T-helper 2 cell treated with Interferon-gamma antibody and Interleukin-4, amounts not matched to agents 5 μg/mL and 100 μg/mL, for 36 hours (primary cell): ENCODE data around the gene BRICD5.

Experiments used
- DNase-seq: peaks from one replicate; pipeline ENCODE4 v3.0.0; 2021; ENCODE audit warnings: low spot score
- H3K27ac Mint-ChIP-seq: one replicate; pipeline ENCODE4 v1.8.0; 2021; ENCODE audit warnings: mild to moderate bottlenecking, mixed read lengths
- H3K27me3 Mint-ChIP-seq: one replicate; pipeline ENCODE4 v1.8.0; 2021; ENCODE audit warnings: low read depth, mixed read lengths
- H3K36me3 Mint-ChIP-seq: one replicate; pipeline ENCODE4 v1.8.0; 2021; ENCODE audit warnings: low read depth, mixed read lengths
- H3K4me1 Mint-ChIP-seq: one replicate; pipeline ENCODE4 v1.8.0; 2021; ENCODE audit warnings: low read depth, mixed read lengths
- H3K4me3 Mint-ChIP-seq: one replicate; pipeline ENCODE4 v1.8.0; 2022; ENCODE audit warnings: mild to moderate bottlenecking, moderate library complexity, mixed read lengths
- H3K9me3 Mint-ChIP-seq: one replicate; pipeline ENCODE4 v1.8.0; 2021; ENCODE audit warnings: mixed read lengths

Gene BRICD5

DNA sequence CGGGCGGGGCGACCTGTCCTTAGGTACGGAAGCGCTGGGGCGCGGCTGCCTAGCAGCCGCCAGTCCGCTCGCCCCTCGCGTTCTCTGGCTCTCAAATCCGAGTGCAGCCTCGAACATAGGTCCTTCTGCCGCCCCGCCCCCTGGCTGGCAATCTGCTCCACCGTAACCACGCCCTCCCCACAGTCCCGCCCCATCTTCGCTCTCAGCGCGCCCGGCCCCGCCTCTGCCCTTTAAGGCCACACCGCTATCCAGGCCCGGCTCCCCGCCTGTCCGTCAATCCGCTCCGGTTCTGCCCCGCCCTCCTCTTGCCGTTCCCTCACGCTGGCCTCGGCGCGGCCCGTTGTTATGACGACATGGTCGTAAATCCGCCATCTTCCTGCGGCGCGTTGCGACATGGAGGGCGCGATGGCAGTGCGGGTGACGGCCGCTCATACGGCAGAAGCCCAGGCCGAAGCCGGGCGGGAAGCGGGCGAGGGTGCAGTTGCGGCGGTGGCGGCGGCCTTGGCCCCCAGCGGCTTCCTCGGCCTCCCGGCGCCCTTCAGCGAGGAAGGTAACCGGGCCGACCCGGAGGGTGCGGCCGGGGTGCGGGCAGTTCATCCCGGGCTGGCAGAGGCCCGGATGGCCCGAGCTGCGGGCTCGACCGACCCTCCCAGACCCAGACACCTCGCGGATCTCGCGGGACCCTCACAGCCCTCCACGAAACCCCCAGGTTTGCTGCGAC is 12.7 kb upstream of the BRICD5 start, which contains the start of gene E4F1:
E4F1 (plus strand) TSS at position 371 of the 721 bp plus-strand sequence; CDS start at position 394, 23 bp downstream.
- Mint-ChIP-seq H3K27ac (peak within 1 kb of the TSS; percentile 82), H3K4me1 (no peaks in the 10 kb centered on the region), H3K36me3 (no peaks in the 10 kb centered on the region), H3K4me3 (peak within 1 kb of the TSS; percentile 86), H3K9me3 (no peaks in the 10 kb centered on the region), H3K27me3 (no peaks in the 10 kb centered on the region)
- peak; percentile 99 for DNase-seq

DNA sequence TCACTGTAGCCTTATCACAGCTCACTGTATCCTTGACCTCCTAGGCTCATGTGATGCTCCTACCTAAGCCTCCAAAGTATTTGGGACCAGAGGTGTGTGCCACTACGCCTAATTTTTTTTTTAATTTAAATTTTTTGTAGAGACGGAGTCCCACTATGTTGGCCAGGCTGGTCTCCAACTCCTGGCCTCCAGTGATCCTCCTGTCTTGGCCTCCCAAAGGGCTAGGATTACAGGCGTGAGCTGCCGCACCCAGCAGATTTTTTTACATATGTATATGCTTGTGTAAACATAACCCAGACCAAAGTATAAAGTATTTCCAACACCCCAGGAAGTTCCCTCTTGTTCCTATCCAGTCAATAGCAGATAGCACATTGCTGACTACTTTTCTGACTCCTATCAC is 5.7 kb upstream of the BRICD5 start:
- peaks cover 12% of the 10 kb centered on the region for H3K4me1 Mint-ChIP-seq
- no peaks in the 10 kb centered on the region for H3K27me3 Mint-ChIP-seq
- DNase-seq: no peak
- H3K4me3 Mint-ChIP-seq: peak overlapping the region; percentile 40
- no peaks in the 10 kb centered on the region for H3K9me3 Mint-ChIP-seq
- H3K27ac Mint-ChIP-seq: peak overlapping the region; percentile 65
- peaks cover 11% of the 10 kb centered on the region for H3K36me3 Mint-ChIP-seq

DNA sequence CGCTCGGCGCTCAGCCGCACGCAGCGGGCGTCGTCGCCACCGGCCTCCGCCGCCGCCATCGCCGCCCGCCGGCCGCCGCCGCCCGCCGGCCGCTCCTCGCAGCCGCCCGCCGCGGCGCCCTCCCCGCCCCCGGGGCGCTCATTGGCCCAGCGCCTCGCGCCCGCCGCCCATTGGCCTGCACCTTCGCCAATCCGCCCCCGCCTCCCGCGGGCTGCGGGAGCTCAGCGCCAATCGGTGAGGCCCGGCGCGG is 4.0 kb upstream of the BRICD5 start, which contains the start of gene PGP:
PGP (minus strand) TSS at position 122 of the 250 bp plus-strand sequence; CDS start at position 59, 63 bp downstream.
- DNase-seq: no peak
- no peaks in the 10 kb centered on the region for H3K27me3 Mint-ChIP-seq
- peaks cover 12% of the 10 kb centered on the region for H3K4me1 Mint-ChIP-seq
- H3K4me3 Mint-ChIP-seq: peak within 1 kb of the TSS; percentile 88
- H3K9me3 Mint-ChIP-seq: no peaks in the 10 kb centered on the region
- H3K27ac Mint-ChIP-seq: peak within 1 kb of the TSS; percentile 92
- peaks cover 11% of the 10 kb centered on the region for H3K36me3 Mint-ChIP-seq

DNA sequence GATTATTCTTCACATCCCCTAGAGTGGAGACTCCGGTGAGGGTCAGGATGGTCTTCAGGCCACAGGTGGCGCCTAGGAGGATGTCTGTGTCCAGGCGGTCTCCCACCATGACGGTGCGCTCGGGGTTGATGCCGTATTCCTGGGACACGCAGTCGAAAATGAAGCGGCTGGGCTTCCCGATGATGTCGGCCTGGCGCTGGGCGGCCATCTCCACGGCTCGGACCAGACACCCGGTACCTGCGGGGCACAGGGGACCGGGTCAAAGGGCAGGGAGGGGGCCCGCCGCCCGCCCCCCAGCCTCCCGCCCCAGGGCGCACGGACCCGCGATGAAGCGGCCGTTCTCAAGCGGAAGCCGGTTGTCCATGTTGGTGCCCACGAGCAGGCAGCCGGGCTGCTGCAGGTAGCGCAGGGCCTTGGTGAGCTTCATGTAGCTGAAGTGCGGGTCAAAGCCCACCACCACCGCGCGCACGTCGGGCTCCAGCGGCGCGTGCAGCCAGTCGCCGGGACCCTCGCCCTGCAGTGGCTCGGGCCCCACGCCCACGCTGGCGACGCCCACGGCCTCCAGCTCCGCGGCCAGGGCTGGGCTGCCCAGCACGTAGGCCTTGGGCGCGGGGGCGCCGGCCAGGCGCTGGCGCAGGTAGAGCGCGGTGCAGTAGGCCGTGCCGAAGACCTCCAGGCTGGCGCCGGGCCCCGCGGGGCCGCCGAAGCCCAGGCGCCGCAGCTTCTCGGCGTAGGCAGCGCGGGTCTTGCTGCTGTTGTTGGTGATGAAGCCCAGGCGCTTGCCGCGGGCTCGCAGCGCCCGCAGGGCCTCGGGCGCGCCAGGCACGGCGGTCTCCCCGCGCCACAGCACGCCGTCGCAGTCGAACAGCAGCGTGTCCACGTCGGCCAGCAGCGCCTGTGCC is 3.4 kb upstream of the BRICD5 start:
- peak overlapping the region; percentile 65 for H3K27ac Mint-ChIP-seq
- H3K4me3 Mint-ChIP-seq: peak overlapping the region; percentile 79
- peak; percentile 42 for DNase-seq

DNA sequence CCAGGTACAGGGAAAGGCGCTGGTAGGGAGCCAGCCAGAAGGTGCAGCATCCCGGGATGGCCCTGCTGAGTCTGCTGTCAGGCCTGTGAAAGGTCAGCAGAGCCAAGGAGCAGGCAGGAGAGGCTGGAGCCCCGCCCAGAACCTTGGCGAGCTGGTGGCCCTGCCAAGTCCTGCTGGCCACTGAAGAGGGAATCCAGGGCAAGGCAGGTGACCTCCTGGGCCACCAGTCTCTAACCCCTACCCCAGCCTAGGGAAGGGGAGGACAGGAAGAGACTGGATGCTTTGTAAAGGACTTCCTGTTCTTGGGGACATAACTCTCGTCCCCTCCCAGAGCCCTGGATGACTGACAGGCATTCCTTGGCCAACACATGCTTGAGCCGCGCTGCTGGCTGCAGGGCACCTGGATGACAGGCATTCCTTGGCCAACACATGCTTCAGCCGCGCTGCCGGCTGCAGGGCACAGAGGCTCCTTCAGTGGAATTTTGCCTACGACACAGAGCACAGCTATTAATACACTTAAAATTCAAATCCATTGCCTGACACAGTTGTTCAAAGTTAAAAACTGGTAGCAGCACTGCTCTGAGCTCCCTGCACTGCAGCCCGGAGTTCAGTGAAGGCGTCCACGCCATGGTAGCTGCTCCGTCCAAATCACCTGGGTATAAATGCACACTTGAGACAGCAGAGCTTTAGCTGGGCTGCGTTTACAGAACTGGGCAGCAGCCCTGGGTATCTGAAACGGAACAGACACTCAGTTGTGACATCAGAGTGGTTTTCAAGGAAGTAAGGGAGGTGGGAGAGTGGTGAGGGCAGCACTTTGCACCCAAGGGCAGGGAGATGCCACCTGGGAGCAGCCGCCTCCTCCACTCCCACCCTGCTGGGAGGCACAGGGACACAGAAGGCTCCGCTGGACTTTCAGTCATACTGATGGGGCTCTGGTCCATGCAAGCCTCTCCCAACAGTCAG is 2.0 kb upstream of the BRICD5 start:
- no peak for DNase-seq
- H3K4me1 Mint-ChIP-seq: peaks cover 12% of the 10 kb centered on the region
- peak overlapping the region; percentile 65 for H3K27ac Mint-ChIP-seq
- no peaks in the 10 kb centered on the region for H3K9me3 Mint-ChIP-seq
- peak overlapping the region; percentile 79 for H3K4me3 Mint-ChIP-seq
- H3K27me3 Mint-ChIP-seq: no peaks in the 10 kb centered on the region
- peaks cover 15% of the 10 kb centered on the region for H3K36me3 Mint-ChIP-seq

More for the DNA sequence above, 3.4 kb upstream of the BRICD5 start:
- H3K4me1 Mint-ChIP-seq: peaks cover 12% of the 10 kb centered on the region
- H3K9me3 Mint-ChIP-seq: no peaks in the 10 kb centered on the region
- peaks cover 11% of the 10 kb centered on the region for H3K36me3 Mint-ChIP-seq
- H3K27me3 Mint-ChIP-seq: no peaks in the 10 kb centered on the region

DNA sequence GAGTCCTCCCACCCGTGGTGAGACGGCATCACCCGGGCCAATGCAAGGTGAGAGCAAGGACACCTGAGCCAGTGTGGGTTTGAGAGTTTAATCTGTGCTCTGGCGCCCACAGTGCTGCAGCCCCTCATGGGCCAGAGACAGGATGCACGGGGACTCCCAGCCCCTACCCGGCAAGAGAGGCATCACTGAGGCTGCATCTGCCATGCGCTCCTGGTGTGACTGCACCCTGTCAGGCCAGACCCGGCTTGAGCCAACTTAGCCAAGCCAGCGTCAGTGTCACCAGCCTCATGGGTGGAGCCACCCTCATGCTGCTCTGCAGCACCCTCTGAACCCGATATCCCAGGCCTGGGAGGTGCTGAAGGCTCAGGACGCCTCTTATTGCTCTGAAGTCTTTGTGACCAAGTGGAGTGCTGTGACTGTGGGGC is 1.3 kb upstream of the BRICD5 start:
- H3K4me1 Mint-ChIP-seq: peaks cover 12% of the 10 kb centered on the region
- H3K36me3 Mint-ChIP-seq: peaks cover 19% of the 10 kb centered on the region
- no peak for DNase-seq
- H3K27me3 Mint-ChIP-seq: no peaks in the 10 kb centered on the region
- no peaks in the 10 kb centered on the region for H3K9me3 Mint-ChIP-seq
- peak overlapping the region; percentile 21 for H3K27ac Mint-ChIP-seq
- H3K4me3 Mint-ChIP-seq: peak overlapping the region; percentile 48

DNA sequence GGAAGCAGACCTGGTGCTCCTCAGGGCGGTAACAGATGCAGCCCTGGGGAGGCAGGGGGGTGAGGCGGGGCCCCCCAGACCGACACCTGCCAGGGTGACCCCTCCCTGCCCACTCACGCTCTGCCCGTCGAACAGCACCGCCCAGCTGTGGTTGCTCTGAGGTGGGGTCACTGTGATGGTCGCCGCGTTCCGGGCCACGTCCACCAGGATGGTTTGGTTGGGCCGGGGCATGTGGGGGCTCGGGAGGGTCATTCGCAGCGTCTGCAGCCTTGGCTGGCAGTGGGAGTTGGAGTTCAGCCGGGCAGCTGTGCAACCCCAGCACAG is 692 bp downstream of the BRICD5 start:
- Mint-ChIP-seq H3K27me3 (no peaks in the 10 kb centered on the region), H3K36me3 (peaks cover 20% of the 10 kb centered on the region), H3K4me1 (peaks cover 14% of the 10 kb centered on the region), H3K4me3 (no peak overlapping the region), H3K27ac (no peak overlapping the region), H3K9me3 (no peaks in the 10 kb centered on the region)
- no peak for DNase-seq

DNA sequence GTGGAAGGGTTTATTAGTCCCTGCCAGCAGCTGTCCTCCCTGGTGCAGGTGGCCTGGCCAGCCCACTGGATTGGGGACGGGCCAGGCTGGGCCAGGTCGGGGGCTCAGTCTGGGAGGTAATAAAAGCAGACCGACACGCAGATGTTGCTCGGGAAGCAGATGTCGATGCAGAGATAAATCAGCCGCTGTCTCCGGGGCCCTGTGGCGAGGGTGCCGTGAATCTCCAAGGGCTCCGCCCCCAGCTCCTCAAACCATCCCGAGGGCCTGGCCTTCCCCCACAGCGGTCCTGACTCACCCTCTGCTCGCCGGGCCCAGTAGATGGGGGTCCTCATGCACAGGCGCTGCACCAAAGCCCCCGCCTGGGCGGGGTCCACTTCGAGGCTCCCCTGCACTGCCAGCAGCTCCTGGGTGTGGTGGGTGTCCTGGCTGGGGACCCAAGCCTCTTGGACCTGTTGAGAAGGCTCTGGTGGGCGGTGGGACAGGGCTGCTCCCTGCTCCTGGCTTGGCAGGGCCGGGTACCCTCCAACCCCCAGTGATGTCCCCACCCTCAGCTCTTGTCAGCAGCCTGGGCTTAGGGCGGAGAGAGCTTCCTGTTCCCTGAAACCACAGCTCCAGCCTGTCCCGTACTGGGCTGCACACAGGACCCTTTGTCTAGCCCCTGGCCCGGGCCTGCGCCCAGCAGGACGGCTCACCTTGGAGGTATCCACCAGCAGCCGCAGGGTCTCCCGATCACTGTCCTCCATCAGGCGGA is 1.2 kb downstream of the BRICD5 start:
- H3K27ac Mint-ChIP-seq: no peak overlapping the region
- no peak for DNase-seq
- no peaks in the 10 kb centered on the region for H3K27me3 Mint-ChIP-seq
- no peaks in the 10 kb centered on the region for H3K9me3 Mint-ChIP-seq
- H3K4me3 Mint-ChIP-seq: no peak overlapping the region
- peaks cover 20% of the 10 kb centered on the region for H3K36me3 Mint-ChIP-seq
- peaks cover 18% of the 10 kb centered on the region for H3K4me1 Mint-ChIP-seq

DNA sequence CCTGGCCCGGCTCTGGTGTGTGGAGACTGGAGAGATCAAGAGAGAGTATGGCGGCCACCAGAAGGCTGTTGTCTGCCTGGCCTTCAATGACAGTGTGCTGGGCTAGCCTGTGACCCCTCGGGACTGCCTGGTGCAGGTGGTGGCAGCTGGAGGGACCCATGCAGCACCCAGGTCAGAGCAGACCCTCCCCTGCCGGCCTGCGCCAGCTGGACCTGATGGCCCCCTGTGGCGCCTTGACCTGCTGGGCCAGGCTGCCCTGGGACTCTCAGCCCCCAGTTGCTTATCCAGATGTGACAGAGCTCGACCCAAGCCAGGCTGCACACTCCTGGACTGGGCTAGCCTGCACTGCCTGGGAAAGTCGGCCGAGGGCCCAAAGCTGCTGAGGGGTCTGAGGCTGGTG is 1.9 kb downstream of the BRICD5 start:
- no peak overlapping the region for H3K4me3 Mint-ChIP-seq
- peaks cover 20% of the 10 kb centered on the region for H3K36me3 Mint-ChIP-seq
- no peak for DNase-seq
- peaks cover 19% of the 10 kb centered on the region for H3K4me1 Mint-ChIP-seq
- no peaks in the 10 kb centered on the region for H3K9me3 Mint-ChIP-seq
- H3K27me3 Mint-ChIP-seq: no peaks in the 10 kb centered on the region
- no peak overlapping the region for H3K27ac Mint-ChIP-seq

DNA sequence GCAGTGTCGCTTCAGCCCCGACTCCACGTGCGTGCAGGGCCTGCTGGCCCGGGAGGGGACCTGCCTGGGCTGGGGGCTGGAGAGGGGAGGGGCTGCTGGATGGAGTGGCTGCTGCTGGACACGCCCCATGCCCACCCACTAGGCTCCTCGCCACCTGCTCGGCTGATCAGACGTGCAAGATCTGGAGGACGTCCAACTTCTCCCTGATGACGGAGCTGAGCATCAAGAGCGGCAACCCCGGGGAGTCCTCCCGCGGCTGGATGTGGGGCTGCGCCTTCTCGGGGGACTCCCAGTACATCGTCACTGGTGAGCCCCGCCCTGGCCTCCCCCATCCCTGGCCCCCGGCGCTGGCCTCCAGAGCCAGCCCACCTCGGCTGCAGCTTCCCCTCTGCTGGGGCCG is 2.4 kb downstream of the BRICD5 start:
- peaks cover 16% of the 10 kb centered on the region for H3K4me1 Mint-ChIP-seq

DNA sequence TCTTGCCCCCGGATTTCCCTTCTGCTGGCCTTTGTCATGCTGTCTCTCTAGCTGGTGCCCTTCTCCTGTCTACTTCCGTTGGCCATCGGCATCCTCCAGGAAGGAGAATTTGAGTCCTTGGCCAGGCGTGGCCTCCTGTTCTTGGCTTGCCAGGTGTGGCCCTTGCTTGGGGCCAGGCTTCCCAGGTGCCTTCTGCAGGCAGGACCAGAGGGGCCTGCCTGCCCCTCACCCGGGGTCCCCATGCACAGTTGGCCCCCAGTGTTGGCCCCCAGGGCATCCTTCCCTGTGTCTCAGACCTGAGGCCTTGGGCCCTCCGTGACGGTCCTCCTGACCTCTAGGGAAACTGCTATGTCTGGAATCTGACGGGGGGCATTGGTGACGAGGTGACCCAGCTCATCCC is 2.8 kb downstream of the BRICD5 start:
- Mint-ChIP-seq H3K9me3 (no peaks in the 10 kb centered on the region), H3K27me3 (no peaks in the 10 kb centered on the region), H3K36me3 (peaks cover 16% of the 10 kb centered on the region), H3K4me1 (peaks cover 13% of the 10 kb centered on the region), H3K4me3 (peak overlapping the region; percentile 64), H3K27ac (peak overlapping the region; percentile 0)
- DNase-seq: no peak

More for the DNA sequence above, 2.4 kb downstream of the BRICD5 start:
- Mint-ChIP-seq H3K36me3 (peaks cover 17% of the 10 kb centered on the region), H3K27ac (no peak overlapping the region), H3K27me3 (no peaks in the 10 kb centered on the region), H3K9me3 (no peaks in the 10 kb centered on the region), H3K4me3 (no peak overlapping the region)
- DNase-seq: no peak

DNA sequence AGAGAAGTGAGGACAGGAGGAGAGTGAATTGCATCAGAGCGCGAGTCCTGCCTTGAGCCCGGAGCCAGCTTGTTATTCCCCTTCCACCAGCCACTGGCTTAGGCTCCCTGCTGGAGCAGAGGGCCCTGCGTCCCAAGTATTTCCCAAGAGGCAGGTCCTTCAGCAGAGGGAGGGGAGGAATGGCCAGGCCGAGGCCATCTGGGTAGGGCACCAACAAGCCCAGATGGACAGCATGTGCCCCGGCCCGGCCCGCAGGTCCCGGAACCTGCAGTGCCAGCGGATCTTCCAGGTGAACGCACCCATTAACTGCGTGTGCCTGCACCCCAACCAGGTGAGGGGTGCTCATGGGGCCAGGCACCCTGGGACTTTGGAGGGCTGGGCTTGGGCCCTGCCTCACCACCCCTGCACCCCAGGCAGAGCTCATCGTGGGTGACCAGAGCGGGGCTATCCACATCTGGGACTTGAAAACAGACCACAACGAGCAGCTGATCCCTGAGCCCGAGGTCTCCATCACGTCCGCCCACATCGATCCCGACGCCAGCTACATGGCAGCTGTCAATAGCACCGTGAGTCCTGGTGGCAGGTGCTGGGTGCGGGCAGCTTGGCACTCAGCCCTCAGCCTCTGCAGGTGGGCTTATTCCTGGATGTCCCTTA is 3.8 kb downstream of the BRICD5 start:
- Mint-ChIP-seq H3K27ac (peak overlapping the region; percentile 0), H3K9me3 (no peaks in the 10 kb centered on the region), H3K4me3 (peak overlapping the region; percentile 84), H3K4me1 (peaks cover 7% of the 10 kb centered on the region), H3K27me3 (peaks cover 3% of the 10 kb centered on the region), H3K36me3 (peaks cover 13% of the 10 kb centered on the region)
- DNase-seq: no peak

DNA sequence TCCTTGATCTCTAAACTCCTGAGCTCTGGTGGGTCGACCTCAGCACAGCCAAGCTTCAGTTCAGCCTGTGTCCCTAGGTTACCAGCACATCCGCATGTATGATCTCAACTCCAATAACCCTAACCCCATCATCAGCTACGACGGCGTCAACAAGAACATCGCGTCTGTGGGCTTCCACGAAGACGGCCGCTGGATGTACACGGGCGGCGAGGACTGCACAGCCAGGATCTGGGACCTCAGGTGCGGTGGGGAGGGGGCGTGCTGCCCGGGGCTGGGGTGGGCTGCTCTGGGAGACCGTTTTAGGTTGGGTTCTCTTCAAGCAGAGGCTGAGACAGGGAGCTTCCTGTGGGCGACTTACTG is 4.3 kb downstream of the BRICD5 start:
- no peak for DNase-seq
- no peaks in the 10 kb centered on the region for H3K9me3 Mint-ChIP-seq
- H3K27ac Mint-ChIP-seq: peak overlapping the region; percentile 80
- peak overlapping the region; percentile 84 for H3K4me3 Mint-ChIP-seq
- peaks cover 13% of the 10 kb centered on the region for H3K36me3 Mint-ChIP-seq
- peaks cover 7% of the 10 kb centered on the region for H3K4me1 Mint-ChIP-seq
- H3K27me3 Mint-ChIP-seq: peaks cover 5% of the 10 kb centered on the region
